Measurements from ENCODE around the gene LRRC3. TPM values are rescaled to one million over a fixed set of nuclear protein-coding genes. Genes with fewer than 3 reads are reported as not detected.

The LRRC3 gene
- total RNA-seq, 4 donors from 2014 or later: 1.7 to 6.6 (median 2.2) TPM

DNA sequence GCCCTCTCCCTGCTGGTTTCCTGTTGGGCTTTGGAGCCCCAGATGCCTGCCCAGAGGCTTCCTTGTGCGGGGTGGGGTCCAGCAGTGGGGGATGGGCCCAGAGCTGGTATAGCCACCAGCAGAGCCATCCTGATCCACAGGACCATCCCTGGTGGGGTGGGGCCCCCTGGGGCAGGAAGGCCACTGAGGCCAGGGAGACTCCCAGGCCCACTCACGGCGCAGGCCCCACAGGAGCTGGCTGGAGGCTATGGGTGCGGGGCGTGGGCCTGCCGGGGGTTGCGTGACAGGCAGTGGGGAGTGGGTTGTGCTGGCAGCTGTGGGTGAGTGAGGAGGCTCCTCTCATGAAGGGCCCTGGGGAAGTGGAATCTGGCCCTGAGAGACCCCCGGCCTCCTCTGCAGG lies 5.7 kb downstream of the LRRC3 start:
- TF ChIP-seq, protein P1, sequence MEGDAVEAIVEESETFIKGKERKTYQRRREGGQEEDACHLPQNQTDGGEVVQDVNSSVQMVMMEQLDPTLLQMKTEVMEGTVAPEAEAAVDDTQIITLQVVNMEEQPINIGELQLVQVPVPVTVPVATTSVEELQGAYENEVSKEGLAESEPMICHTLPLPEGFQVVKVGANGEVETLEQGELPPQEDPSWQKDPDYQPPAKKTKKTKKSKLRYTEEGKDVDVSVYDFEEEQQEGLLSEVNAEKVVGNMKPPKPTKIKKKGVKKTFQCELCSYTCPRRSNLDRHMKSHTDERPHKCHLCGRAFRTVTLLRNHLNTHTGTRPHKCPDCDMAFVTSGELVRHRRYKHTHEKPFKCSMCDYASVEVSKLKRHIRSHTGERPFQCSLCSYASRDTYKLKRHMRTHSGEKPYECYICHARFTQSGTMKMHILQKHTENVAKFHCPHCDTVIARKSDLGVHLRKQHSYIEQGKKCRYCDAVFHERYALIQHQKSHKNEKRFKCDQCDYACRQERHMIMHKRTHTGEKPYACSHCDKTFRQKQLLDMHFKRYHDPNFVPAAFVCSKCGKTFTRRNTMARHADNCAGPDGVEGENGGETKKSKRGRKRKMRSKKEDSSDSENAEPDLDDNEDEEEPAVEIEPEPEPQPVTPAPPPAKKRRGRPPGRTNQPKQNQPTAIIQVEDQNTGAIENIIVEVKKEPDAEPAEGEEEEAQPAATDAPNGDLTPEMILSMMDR (IDR thresholded peaks at IDR 0.05): no peak
- TF ChIP-seq POLR2A (IDR thresholded peaks at IDR 0.05): no peak
- no peaks in the 10 kb centered on the region for H3K27me3 ChIP-seq
- no peaks in the 10 kb centered on the region for H3K9me3 ChIP-seq
- H3K4me3 ChIP-seq: no peak overlapping the region
- H3K36me3 ChIP-seq: no peaks in the 10 kb centered on the region
- DNase-seq: peak in 1 of 3 donors; percentile 38
- H3K4me1 ChIP-seq: peaks cover 0 to 5% (median 3%) of the 10 kb centered on the region in 4 donors
- no peak overlapping the region for H3K27ac ChIP-seq

DNA sequence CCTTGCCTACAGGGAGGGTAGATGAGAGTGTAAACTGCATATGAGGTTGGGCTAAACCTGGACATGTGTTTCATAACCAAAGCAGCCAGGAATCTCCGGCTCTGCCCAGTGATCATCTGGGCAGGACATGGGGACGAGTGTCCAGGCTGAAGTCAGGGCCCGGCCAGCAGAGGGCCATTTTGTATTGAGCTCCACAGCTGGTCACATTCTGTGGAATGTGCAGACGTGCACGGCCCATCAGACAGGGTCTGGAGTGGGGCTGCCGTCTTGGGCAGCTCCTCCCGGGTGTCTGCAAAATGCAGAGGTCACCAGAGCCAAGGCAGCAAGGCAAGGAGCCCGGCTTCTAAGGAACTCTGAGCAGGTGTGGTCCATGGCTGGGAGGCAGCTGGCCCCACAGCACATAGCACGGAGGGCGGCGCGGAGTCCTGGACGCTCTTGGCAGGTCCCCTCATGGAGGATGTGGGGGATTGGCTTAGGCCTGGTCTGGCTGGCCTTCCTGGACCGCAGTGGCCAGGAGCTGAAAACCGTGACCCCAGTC lies 6.2 kb downstream of the LRRC3 start:
- Histone ChIP-seq H3K9me3 (no peaks in the 10 kb centered on the region), H3K36me3 (no peaks in the 10 kb centered on the region), H3K27me3 (no peaks in the 10 kb centered on the region), H3K4me3 (no peak overlapping the region), H3K4me1 (peaks cover 0 to under 1% (median 0%) of the 10 kb centered on the region in 4 donors), H3K27ac (no peak overlapping the region)
- peak in 1 of 3 donors; percentile 33 for DNase-seq
- TF ChIP-seq POLR2A (IDR thresholded peaks at IDR 0.05): no peak
- TF ChIP-seq, protein P1 (IDR thresholded peaks at IDR 0.05): peak in 1 of 6 experiments; percentile 4

DNA sequence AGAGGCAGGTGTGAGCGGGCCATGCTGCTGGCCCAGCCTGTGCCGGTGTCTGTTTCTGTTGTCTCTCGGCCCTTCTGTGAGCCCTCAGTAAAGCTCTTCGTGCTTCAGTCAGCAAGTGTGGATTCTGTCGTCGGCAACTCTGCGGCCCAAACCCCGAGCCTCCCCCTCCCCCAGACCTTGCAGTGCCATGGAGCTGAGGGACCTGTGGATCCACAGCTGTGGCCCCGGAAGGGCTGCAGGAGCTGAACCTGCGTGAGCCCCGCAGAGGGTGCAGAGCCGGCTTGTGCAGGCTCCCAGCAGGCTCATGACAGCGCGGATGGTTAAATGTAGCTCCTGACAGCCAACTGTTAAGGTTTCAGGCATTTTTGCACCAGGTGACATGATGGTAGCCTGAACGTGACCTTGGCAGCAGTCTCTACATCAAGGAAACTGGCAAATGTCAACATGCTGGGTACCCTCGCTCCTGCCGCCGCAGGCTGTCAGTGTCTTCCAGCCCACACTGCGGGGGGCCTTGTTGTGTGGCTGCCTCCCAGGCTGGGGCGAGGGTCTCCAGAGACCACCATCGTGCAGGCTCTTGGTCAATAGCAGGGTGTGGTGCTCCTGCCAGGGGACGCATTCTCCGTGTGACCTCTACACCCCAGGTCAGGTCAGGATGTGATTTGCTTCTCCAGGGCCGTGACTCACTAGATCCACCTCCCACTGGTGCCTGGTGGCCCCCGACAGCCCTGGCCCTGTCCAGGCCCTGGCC lies 7.0 kb downstream of the LRRC3 start:
- H3K27ac ChIP-seq: no peak overlapping the region
- no peak overlapping the region for H3K4me3 ChIP-seq
- no peaks in the 10 kb centered on the region for H3K27me3 ChIP-seq
- TF ChIP-seq POLR2A (IDR thresholded peaks at IDR 0.05): no peak
- TF ChIP-seq, protein P1 (IDR thresholded peaks at IDR 0.05): no peak
- no peaks in the 10 kb centered on the region for H3K36me3 ChIP-seq
- no peaks in the 10 kb centered on the region for H3K9me3 ChIP-seq
- peak in 1 of 3 donors; percentile 40 for DNase-seq
- H3K4me1 ChIP-seq: no peaks in the 10 kb centered on the region

DNA sequence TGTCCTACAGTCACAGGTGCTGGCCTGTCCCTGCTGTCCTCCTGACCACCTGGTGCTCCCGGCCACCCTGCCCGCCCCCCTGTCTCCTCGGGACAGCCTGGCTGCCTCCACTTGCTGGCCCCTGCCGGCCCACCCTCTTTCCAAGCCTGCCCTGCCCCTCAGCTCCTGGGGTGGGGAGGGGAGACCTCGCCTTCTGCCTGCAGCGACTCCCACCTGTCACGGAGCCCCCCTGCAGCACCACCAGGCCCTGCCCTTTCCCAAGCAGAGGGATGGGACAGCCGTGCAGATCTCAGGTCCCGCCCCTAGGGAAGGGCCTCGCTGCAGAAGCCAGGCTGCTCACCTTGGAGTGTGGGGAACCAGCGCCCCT lies 7.5 kb downstream of the LRRC3 start:
- H3K4me1 ChIP-seq: no peaks in the 10 kb centered on the region
- peak in 1 of 3 donors; percentile 24 for DNase-seq
- no peaks in the 10 kb centered on the region for H3K36me3 ChIP-seq
- TF ChIP-seq, protein P1 (IDR thresholded peaks at IDR 0.05): no peak
- TF ChIP-seq POLR2A (IDR thresholded peaks at IDR 0.05): no peak
- H3K4me3 ChIP-seq: no peak overlapping the region
- no peaks in the 10 kb centered on the region for H3K27me3 ChIP-seq
- H3K9me3 ChIP-seq: no peaks in the 10 kb centered on the region
- no peak overlapping the region for H3K27ac ChIP-seq

DNA sequence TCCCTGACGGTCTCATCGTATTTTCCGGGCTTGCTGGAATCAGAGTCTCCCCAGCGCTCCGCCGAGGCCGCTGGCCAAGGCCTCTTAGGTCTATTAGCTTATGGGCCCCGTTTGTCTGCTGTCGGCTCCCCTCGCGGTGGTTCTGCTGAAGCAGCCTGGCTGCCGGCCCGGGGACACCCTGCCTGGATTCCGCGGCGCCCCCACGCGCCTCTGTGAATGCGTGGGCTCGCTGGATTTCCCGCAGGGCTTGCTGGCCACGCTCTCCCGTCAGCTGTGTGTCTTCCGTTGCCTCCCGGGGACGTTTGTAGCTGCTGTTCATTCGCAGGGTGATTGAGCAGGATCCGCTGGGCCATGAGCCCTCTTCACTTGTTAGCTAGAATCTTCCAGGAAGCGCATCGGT lies 8.4 kb downstream of the LRRC3 start:
- no peaks in the 10 kb centered on the region for H3K36me3 ChIP-seq
- H3K4me1 ChIP-seq: no peaks in the 10 kb centered on the region
- H3K4me3 ChIP-seq: no peak overlapping the region
- no peak for TF ChIP-seq POLR2A (IDR thresholded peaks at IDR 0.05)
- TF ChIP-seq, protein P1 (IDR thresholded peaks at IDR 0.05): no peak
- no peaks in the 10 kb centered on the region for H3K9me3 ChIP-seq
- DNase-seq: peak in 1 of 3 donors; percentile 39
- no peaks in the 10 kb centered on the region for H3K27me3 ChIP-seq
- no peak overlapping the region for H3K27ac ChIP-seq

All from Peyer's patch (tissue), 4 donors.